H9 (cell line): ENCODE data around the gene BEGAIN. TPM values are rescaled to one million over a fixed set of nuclear protein-coding genes. Genes with fewer than 3 reads are reported as not detected.

Experiments
- DNase-seq: peaks from one replicate; pipeline ENCODE4 v3.0.0-alpha.2; 2017
- H2AFZ ChIP-seq: one replicate; pipeline ENCODE4 v1.6.1; 2013; ENCODE audit warnings: mild to moderate bottlenecking, low read length, control low read depth, moderate library complexity
- H2AK5ac ChIP-seq: 2 replicates; pipeline ENCODE4 v1.6.1; 2013; ENCODE audit warnings: low read length, control low read depth, mixed read lengths; ENCODE audit not compliant: insufficient read length
- H2BK120ac ChIP-seq: one replicate; pipeline ENCODE4 v1.6.1; 2013; ENCODE audit warnings: low read depth, mild to moderate bottlenecking, low read length, control low read depth, inconsistent platforms; ENCODE audit not compliant: poor library complexity, severe bottlenecking
- H2BK12ac ChIP-seq: 2 replicates; pipeline ENCODE4 v1.6.1; 2013; ENCODE audit warnings: low read length, control low read depth, mixed read lengths, low read depth; ENCODE audit not compliant: insufficient read length
- H2BK15ac ChIP-seq: 2 replicates; pipeline ENCODE4 v1.6.1; 2013; ENCODE audit warnings: low read depth, low read length, control low read depth
- H2BK20ac ChIP-seq: one replicate; pipeline ENCODE4 v1.6.1; 2013; ENCODE audit warnings: low read depth, mild to moderate bottlenecking, low read length, control low read depth, inconsistent platforms; ENCODE audit not compliant: poor library complexity, severe bottlenecking
- H2BK5ac ChIP-seq: 2 replicates; pipeline ENCODE4 v1.6.1; 2013; ENCODE audit warnings: low read length, control low read depth, mixed read lengths; ENCODE audit not compliant: insufficient read length
- H3K14ac ChIP-seq: 2 replicates; pipeline ENCODE4 v1.6.1; 2013; ENCODE audit warnings: low read length, control low read depth; ENCODE audit not compliant: insufficient read depth
- H3K18ac ChIP-seq: 2 replicates; pipeline ENCODE4 v1.6.1; 2013; ENCODE audit warnings: low read depth, mild to moderate bottlenecking, mixed read lengths, low read length, control low read depth; ENCODE audit not compliant: insufficient read length
- H3K23ac ChIP-seq: 2 replicates; pipeline ENCODE4 v1.6.1; 2013; ENCODE audit warnings: low read length, control low read depth, mixed read lengths, low read depth; ENCODE audit not compliant: insufficient read length
- H3K23me2 ChIP-seq: 2 replicates; pipeline ENCODE4 v1.6.1; 2013; ENCODE audit warnings: low read depth, mild to moderate bottlenecking, mixed read lengths, low read length, control low read depth; ENCODE audit not compliant: insufficient read length, poor library complexity, severe bottlenecking
- H3K27ac ChIP-seq: 2 replicates; pipeline ENCODE4 v1.5.1; 2013; ENCODE audit warnings: low read length, control low read depth, mixed read lengths, low read depth; ENCODE audit not compliant: insufficient read length
- H3K27me3 ChIP-seq: 2 replicates; pipeline ENCODE4 v1.6.1; 2013; ENCODE audit warnings: low read length, control low read depth, inconsistent platforms; ENCODE audit not compliant: insufficient read depth
- H3K4ac ChIP-seq: 2 replicates; pipeline ENCODE4 v1.6.1; 2013; ENCODE audit warnings: low read depth, mild to moderate bottlenecking, control low read depth, inconsistent platforms, low read length, moderate library complexity
- H3K4me1 ChIP-seq: 2 replicates; pipeline ENCODE4 v1.6.1; 2013; ENCODE audit warnings: low read length, control low read depth, inconsistent platforms; ENCODE audit not compliant: insufficient read depth
- H3K4me2 ChIP-seq: 2 replicates; pipeline ENCODE4 v1.6.1; 2013; ENCODE audit warnings: low read length, control low read depth, mixed read lengths; ENCODE audit not compliant: insufficient read length, insufficient read depth
- H3K56ac ChIP-seq: 2 replicates; pipeline ENCODE4 v1.6.1; 2013; ENCODE audit warnings: low read depth, mild to moderate bottlenecking, mixed read lengths, low read length, control low read depth; ENCODE audit not compliant: insufficient read length
- H3K79me1 ChIP-seq: 2 replicates; pipeline ENCODE4 v1.6.1; 2013; ENCODE audit warnings: low read depth, mild to moderate bottlenecking, moderate library complexity, low read length, control low read depth, inconsistent platforms; ENCODE audit not compliant: insufficient read depth, poor library complexity, severe bottlenecking
- H3K79me2 ChIP-seq: 2 replicates; pipeline ENCODE4 v1.6.1; 2013; ENCODE audit warnings: low read length, control low read depth, inconsistent platforms; ENCODE audit not compliant: insufficient read depth
- H3K9ac ChIP-seq: 2 replicates; pipeline ENCODE4 v1.6.1; 2013; ENCODE audit warnings: low read length, control low read depth, mixed read lengths; ENCODE audit not compliant: insufficient read length; ENCODE audit errors: extremely low read depth
- H3K9me3 ChIP-seq: one replicate; pipeline ENCODE4 v1.6.1; 2013; ENCODE audit warnings: low read depth, low read length, inconsistent platforms; ENCODE audit not compliant: control insufficient read depth
- H3T11ph ChIP-seq: one replicate; pipeline ENCODE4 v1.6.1; 2013; ENCODE audit warnings: mild to moderate bottlenecking, low read length, control low read depth, inconsistent platforms
- H4K20me1 ChIP-seq: one replicate; pipeline ENCODE4 v1.6.1; 2013; ENCODE audit not compliant: control insufficient read depth, insufficient read length, insufficient read depth
- H4K5ac ChIP-seq: 2 replicates; pipeline ENCODE4 v1.6.1; 2013; ENCODE audit warnings: low read depth, mild to moderate bottlenecking, mixed read lengths, low read length, control low read depth; ENCODE audit not compliant: insufficient read length
- H4K8ac ChIP-seq: replicated peaks from 2 replicates; pipeline ENCODE4 v1.6.1; 2013; ENCODE audit warnings: low read length, control low read depth, mixed read lengths, low read depth; ENCODE audit not compliant: insufficient read length
- H4K91ac ChIP-seq: 2 replicates; pipeline ENCODE4 v1.6.1; 2013; ENCODE audit warnings: low read depth, mild to moderate bottlenecking, moderate library complexity, mixed read lengths, low read length, control low read depth; ENCODE audit not compliant: insufficient read length
- H3K27ac Mint-ChIP-seq, 3 experiments: 2 replicates in 2 of 3; 3 replicates in 1 of 3; pipeline ENCODE4 v1.8.0; 2020 to 2021; ENCODE audit warnings: mixed read lengths in 3 of 3, mild to moderate bottlenecking in 1 of 3, moderate library complexity in 1 of 3
- H3K27me3 Mint-ChIP-seq: 2 replicates; pipeline ENCODE4 v1.8.0; 2021; ENCODE audit warnings: low read depth, mild to moderate bottlenecking, moderate library complexity, mixed read lengths
- H3K36me3 Mint-ChIP-seq, 3 experiments: 2 replicates in 2 of 3; 3 replicates in 1 of 3; pipeline ENCODE4 v1.8.0; 2020 to 2021; ENCODE audit warnings: low read depth in 3 of 3, mixed read lengths in 3 of 3; ENCODE audit not compliant: insufficient read depth in 1 of 3
- H3K4me1 Mint-ChIP-seq, 2 experiments: 2 replicates each; pipeline ENCODE4 v1.8.0; 2020; ENCODE audit warnings: mixed read lengths in 2 of 2
- H3K4me3 Mint-ChIP-seq, 2 experiments: 2 replicates in 1 of 2; 3 replicates in 1 of 2; pipeline ENCODE4 v1.8.0; 2020 to 2021; ENCODE audit warnings: mild to moderate bottlenecking in 2 of 2, mixed read lengths in 2 of 2, moderate library complexity in 1 of 2
- H3K9me3 Mint-ChIP-seq, 2 experiments: 2 replicates in 1 of 2; 3 replicates in 1 of 2; pipeline ENCODE4 v1.8.0; 2020; ENCODE audit warnings: mild to moderate bottlenecking in 2 of 2, mixed read lengths in 2 of 2, moderate library complexity in 1 of 2
- WGBS: extraction: QIAGEN DNeasy Blood & Tissue Kit; methylation state at CpG from one replicate; pipeline ENCODE4 v1.1.7; 2013; ENCODE audit warnings: missing lambda C conversion rate, low lambda C conversion rate, mixed read lengths; ENCODE audit not compliant: insufficient read length; ENCODE audit errors: extremely low coverage; 5-methylcytosine and 5-hydroxymethylcytosine counted together
- total RNA-seq: library from RNA; stranded (reverse); gene quantifications from 2 replicates; pipeline ENCODE4 v1.2.1, GENCODE V29; 2021
- TF ChIP-seq, protein P1 (sequence below): fragments of 200-600 bp; sonication (generic); conservative IDR thresholded peaks from 3 replicates; pipeline ENCODE4 v1.8.0; 2021; ENCODE audit warnings: antibody characterized with exemption, mild to moderate bottlenecking

BEGAIN gene
- total RNA-seq, 1 experiment from 2014 or later: 2.6 TPM

DNA sequence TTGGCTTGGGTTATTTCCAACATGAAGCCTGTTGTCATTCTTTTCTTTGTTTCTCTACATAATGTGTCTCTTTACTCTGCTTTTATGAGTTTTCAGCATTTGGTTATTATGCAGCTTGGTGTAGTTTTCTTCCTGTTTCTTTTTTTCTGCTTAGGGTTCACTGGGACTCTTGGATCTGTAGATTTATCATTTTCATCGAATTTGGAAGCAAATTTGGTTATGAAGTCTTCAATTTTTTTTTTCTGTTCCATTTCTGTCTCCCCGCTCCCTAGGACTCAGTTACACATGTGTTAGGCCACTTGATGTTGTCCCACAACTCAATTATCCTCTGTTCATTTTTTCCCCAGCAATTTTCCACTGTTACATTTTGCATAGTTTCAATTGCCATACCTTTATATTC, 13.8 kb upstream of the BEGAIN start:
- no CpG with 5 or more reads among the region's 2 CpGs for WGBS
- H3K9me3 ChIP-seq: no peaks in the 10 kb centered on the region
- H2AFZ ChIP-seq: no peak overlapping the region
- H3K4ac ChIP-seq: no peak overlapping the region
- H3K9me3 Mint-ChIP-seq: peaks cover 3 to 5% of the 10 kb centered on the region in 2 experiments; a peak in 3 of 5 replicates
- H4K5ac ChIP-seq: no peak overlapping the region
- H3K23ac ChIP-seq: no peak overlapping the region
- H3K27me3 ChIP-seq: no peaks in the 10 kb centered on the region
- H3K4me1 Mint-ChIP-seq: peaks cover 4 to 10% of the 10 kb centered on the region in 2 experiments; a peak in 3 of 4 replicates
- H3K56ac ChIP-seq: no peak overlapping the region
- H4K8ac ChIP-seq: no peak overlapping the region
- H3K27ac Mint-ChIP-seq: no peak overlapping the region
- no peak overlapping the region for H3K14ac ChIP-seq
- H3K79me2 ChIP-seq: no peaks in the 10 kb centered on the region
- H3K4me2 ChIP-seq: no peak overlapping the region
- no peak overlapping the region for H2BK12ac ChIP-seq
- H4K91ac ChIP-seq: no peak overlapping the region
- H3K18ac ChIP-seq: no peak overlapping the region
- peaks cover 0 to 4% (median 0%) of the 10 kb centered on the region in 3 experiments; a peak in 2 of 7 replicates for H3K36me3 Mint-ChIP-seq
- no peaks in the 10 kb centered on the region for H3K79me1 ChIP-seq
- H3K27me3 Mint-ChIP-seq: peaks cover 53% of the 10 kb centered on the region
- no peak overlapping the region for H2BK120ac ChIP-seq
- TF ChIP-seq, protein P1, sequence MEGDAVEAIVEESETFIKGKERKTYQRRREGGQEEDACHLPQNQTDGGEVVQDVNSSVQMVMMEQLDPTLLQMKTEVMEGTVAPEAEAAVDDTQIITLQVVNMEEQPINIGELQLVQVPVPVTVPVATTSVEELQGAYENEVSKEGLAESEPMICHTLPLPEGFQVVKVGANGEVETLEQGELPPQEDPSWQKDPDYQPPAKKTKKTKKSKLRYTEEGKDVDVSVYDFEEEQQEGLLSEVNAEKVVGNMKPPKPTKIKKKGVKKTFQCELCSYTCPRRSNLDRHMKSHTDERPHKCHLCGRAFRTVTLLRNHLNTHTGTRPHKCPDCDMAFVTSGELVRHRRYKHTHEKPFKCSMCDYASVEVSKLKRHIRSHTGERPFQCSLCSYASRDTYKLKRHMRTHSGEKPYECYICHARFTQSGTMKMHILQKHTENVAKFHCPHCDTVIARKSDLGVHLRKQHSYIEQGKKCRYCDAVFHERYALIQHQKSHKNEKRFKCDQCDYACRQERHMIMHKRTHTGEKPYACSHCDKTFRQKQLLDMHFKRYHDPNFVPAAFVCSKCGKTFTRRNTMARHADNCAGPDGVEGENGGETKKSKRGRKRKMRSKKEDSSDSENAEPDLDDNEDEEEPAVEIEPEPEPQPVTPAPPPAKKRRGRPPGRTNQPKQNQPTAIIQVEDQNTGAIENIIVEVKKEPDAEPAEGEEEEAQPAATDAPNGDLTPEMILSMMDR: no peak
- H3K23me2 ChIP-seq: no peaks in the 10 kb centered on the region
- no peak overlapping the region for H3K4me3 Mint-ChIP-seq
- no peak overlapping the region for H2AK5ac ChIP-seq
- no peak for DNase-seq
- H2BK5ac ChIP-seq: no peak overlapping the region
- H3K9ac ChIP-seq: no peak overlapping the region
- H2BK20ac ChIP-seq: no peak overlapping the region
- no peak overlapping the region for H3T11ph ChIP-seq
- H3K4me1 ChIP-seq: no peaks in the 10 kb centered on the region
- H3K27ac ChIP-seq: no peak overlapping the region
- H2BK15ac ChIP-seq: no peak overlapping the region
- no peaks in the 10 kb centered on the region for H4K20me1 ChIP-seq
